Osteocyte (in vitro differentiated cells): ENCODE measurements around the gene SIL1. TPM values are rescaled to one million over a fixed set of nuclear protein-coding genes. Genes with fewer than 3 reads are reported as not detected.

ENCODE experiments used
- DNase-seq: peaks from one replicate; pipeline ENCODE4 v3.0.0; 2021; ENCODE audit warnings: mixed read lengths; ENCODE audit not compliant: unreplicated experiment; ENCODE audit errors: extremely low spot score
- H3K27ac Mint-ChIP-seq: one replicate; pipeline ENCODE4 v1.8.0; 2021; ENCODE audit warnings: mild to moderate bottlenecking, mixed read lengths; ENCODE audit not compliant: unreplicated experiment
- H3K27me3 Mint-ChIP-seq: one replicate; pipeline ENCODE4 v1.8.0; 2021; ENCODE audit warnings: mixed read lengths; ENCODE audit not compliant: unreplicated experiment
- H3K36me3 Mint-ChIP-seq: one replicate; pipeline ENCODE4 v1.8.0; 2021; ENCODE audit warnings: mixed read lengths; ENCODE audit not compliant: unreplicated experiment
- H3K4me1 Mint-ChIP-seq: one replicate; pipeline ENCODE4 v1.8.0; 2021; ENCODE audit warnings: mixed read lengths; ENCODE audit not compliant: unreplicated experiment
- H3K4me3 Mint-ChIP-seq: one replicate; pipeline ENCODE4 v1.8.0; 2021; ENCODE audit warnings: mild to moderate bottlenecking, moderate library complexity, mixed read lengths; ENCODE audit not compliant: unreplicated experiment
- H3K9me3 Mint-ChIP-seq: one replicate; pipeline ENCODE4 v1.8.0; 2021; ENCODE audit warnings: mixed read lengths; ENCODE audit not compliant: unreplicated experiment
- total RNA-seq: library from RNA; stranded (reverse); gene quantifications from 2 replicates; pipeline ENCODE4 v1.2.1, GENCODE V29; 2021
- TF ChIP-seq, protein P1 (sequence below): fragments of 200-600 bp; sonication (generic); IDR thresholded peaks from 2 replicates; pipeline ENCODE4 v1.5.0; 2021; ENCODE audit warnings: antibody characterized with exemption, mild to moderate bottlenecking, moderate library complexity

SIL1 gene
- total RNA-seq, 1 donor from 2014 or later, result 58.4 TPM

DNA sequence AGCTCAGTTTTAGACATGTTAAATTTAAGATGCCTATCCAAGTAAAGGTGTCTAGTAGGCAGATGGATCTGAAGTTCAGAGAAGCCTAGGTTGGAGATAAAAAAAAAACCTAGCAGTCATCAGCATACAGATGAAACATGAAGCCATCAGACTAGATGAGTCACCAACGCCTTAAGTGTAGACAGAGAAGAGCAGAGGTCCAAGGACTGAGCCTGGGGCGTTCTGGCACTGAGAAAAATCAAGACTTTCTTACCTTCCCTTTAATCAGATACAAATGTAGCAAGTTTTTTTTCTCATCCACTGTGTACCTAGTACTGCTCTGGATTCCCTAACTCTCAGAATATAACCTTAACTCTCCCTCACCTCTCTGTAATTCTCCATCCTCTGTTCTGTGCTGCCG, 97.3 kb downstream of the SIL1 start:
- DNase-seq, result no peak
- H3K4me1 Mint-ChIP-seq, result peaks cover 11% of the 10 kb centered on the region
- no peak overlapping the region for H3K4me3 Mint-ChIP-seq
- no peaks in the 10 kb centered on the region for H3K9me3 Mint-ChIP-seq
- no peak overlapping the region for H3K27ac Mint-ChIP-seq
- peaks cover 16% of the 10 kb centered on the region for H3K36me3 Mint-ChIP-seq
- TF ChIP-seq, protein P1, sequence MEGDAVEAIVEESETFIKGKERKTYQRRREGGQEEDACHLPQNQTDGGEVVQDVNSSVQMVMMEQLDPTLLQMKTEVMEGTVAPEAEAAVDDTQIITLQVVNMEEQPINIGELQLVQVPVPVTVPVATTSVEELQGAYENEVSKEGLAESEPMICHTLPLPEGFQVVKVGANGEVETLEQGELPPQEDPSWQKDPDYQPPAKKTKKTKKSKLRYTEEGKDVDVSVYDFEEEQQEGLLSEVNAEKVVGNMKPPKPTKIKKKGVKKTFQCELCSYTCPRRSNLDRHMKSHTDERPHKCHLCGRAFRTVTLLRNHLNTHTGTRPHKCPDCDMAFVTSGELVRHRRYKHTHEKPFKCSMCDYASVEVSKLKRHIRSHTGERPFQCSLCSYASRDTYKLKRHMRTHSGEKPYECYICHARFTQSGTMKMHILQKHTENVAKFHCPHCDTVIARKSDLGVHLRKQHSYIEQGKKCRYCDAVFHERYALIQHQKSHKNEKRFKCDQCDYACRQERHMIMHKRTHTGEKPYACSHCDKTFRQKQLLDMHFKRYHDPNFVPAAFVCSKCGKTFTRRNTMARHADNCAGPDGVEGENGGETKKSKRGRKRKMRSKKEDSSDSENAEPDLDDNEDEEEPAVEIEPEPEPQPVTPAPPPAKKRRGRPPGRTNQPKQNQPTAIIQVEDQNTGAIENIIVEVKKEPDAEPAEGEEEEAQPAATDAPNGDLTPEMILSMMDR, result no peak
- H3K27me3 Mint-ChIP-seq, result no peaks in the 10 kb centered on the region

DNA sequence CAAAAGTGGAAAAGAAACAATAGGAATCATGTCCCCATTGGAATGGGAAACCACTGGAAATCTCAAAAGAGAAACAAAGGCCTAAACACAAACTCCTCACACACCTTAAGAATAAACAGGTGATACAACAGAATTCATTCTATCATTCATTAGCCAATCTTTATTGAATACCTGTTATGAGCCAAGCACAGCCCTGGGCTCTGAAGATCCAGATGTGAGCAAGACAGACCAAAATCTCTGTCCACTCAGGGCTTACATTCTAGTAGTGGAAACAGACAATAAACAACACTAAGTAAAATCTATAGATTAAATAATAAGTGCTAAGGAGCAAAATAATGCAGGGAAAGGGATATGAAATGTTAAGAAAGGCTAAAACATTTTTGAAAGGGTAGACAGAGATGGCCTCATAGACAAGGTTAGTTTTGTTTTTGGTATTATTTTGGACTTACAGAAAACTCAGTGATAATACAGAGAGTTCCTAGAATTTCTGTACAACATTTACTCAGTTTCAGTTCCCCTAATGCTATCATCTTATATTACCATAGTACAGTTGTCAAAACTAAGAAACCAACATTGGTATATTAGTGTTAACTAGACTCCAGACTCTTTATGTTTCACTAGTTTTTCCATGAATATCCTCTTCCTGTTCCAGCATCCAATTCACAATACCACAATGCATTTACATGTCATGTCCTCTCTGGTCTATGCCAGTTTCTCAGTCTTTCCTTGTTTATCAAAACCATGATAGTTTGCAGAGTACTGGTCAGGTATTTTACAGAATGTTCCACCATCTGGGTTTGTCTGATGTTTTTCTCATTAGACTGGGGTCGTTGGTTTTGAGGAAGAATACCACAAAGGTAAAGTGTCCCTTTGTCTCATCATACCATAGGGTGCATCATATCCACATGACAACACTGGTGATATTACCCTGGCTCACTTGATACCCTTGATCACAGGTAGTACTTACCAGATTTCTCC, 103.7 kb downstream of the SIL1 start:
- Mint-ChIP-seq H3K9me3 (no peaks in the 10 kb centered on the region), H3K4me3 (no peak overlapping the region), H3K4me1 (no peaks in the 10 kb centered on the region), H3K27ac (no peak overlapping the region), H3K27me3 (no peaks in the 10 kb centered on the region), H3K36me3 (peaks cover 7% of the 10 kb centered on the region)
- no peak for DNase-seq
- TF ChIP-seq, protein P1, result no peak

- Mint-ChIP-seq H3K27ac (no peak overlapping the region), H3K27me3 (no peaks in the 10 kb centered on the region), H3K36me3 (peaks cover 2% of the 10 kb centered on the region), H3K4me1 (peaks cover 2% of the 10 kb centered on the region), H3K9me3 (no peaks in the 10 kb centered on the region), H3K4me3 (no peak overlapping the region)
- no peak for DNase-seq
- TF ChIP-seq, protein P1, result no peak
Observed at GRCh38 chr5:139092741-139093343, 105.3 kb downstream of the SIL1 start.

DNA sequence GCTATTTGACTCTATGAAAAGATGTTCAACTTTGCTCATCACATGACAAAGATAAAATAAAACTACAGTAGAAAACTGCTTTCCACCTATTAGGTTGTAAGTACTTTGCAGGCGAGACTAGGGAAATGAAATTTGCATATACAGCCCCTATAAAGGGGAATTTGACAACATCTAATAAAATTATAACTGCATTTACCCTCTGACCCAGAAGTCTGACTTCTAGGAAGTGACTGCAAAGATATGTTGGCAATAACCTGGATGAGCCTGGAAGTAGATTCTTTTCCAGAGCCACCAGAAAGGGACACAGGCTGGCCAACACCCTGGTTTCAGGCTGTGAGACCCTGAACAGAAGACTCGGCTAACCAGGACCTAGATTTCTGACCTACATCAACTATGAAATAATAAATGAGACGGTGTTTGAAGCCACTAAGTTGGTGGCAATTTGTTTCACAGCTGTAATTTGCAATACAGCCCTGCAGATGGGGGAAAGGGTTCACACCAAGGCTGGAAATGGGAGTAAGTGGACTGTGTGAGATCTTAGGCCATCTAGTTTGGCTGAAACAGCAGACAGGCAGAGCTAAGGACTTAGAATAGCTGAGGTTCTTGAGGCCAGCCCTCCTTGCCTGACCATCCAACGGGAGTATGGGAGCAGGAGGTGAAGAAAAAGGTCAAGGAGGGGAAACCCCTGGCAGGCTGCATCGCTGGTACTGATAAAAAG, 106.6 kb downstream of the SIL1 start:
- DNase-seq, result no peak
- TF ChIP-seq, protein P1, result peak; percentile 32
- Mint-ChIP-seq H3K36me3 (no peaks in the 10 kb centered on the region), H3K4me3 (no peak overlapping the region), H3K4me1 (peaks cover 3% of the 10 kb centered on the region), H3K27me3 (no peaks in the 10 kb centered on the region), H3K27ac (no peak overlapping the region), H3K9me3 (no peaks in the 10 kb centered on the region)
